ENCODE measurements around the gene ARMS2.

DNA sequence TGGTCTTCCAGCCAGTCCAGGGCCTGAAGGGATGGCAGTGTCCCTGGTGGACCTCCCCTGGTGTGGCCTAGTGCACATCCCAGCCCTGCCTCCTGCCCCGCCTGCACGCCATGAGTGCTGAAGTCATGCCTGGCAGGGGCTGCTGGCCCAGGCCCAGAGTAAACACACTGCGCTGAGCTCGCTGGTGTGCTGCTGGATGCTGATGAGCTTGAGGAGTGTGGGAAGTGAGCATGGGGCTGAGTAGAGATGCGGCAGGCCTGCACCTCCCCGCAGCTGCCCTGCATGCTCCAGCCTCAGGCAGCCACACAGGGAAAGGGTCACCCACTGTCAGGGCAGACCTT is 50.1 kb downstream of the ARMS2 start:
- TF ChIP-seq CTCF (IDR thresholded peaks at IDR 0.05) (no peak), POLR2AphosphoS5 (IDR thresholded peaks at IDR 0.05; ENCODE audit: low read depth, low read length) (peak; percentile 49; the same call in 1 of the 2 replicates), MXI1 (IDR thresholded peaks at IDR 0.05; ENCODE audit: low read depth, low read length) (peak; percentile 59; the same call in 1 of the 2 replicates), RFX5 (IDR thresholded peaks at IDR 0.05; ENCODE audit: low read length) (no peak), EZH2phosphoT487 (IDR thresholded peaks at IDR 0.05; ENCODE audit: borderline replicate concordance, low read depth) (no peak), REST (IDR thresholded peaks at IDR 0.05; ENCODE audit: low read depth, low read length) (0 out of 2 replicates have a peak, but pooled peaks have one; percentile 32), MEF2A (IDR thresholded peaks at IDR 0.05; ENCODE audit: borderline replicate concordance, low read depth) (no peak), TAF1 (IDR thresholded peaks at IDR 0.05; ENCODE audit: borderline replicate concordance, low read depth, low read length) (no peak), EP300 (IDR thresholded peaks at IDR 0.05; ENCODE audit: borderline replicate concordance in 1 of 2, low read depth in 1 of 2, low read length in 1 of 2) (peak; percentile 26 to 53; a peak in 1 of 4 replicates), TCF12 (IDR thresholded peaks at IDR 0.05) (peak; percentile 79), CHD2 (IDR thresholded peaks at IDR 0.05; ENCODE audit: low read length, partially characterized antibody) (no peak), RCOR1 (IDR thresholded peaks at IDR 0.05; ENCODE audit: low read length) (no peak)
- TF ChIP-seq, protein P1, sequence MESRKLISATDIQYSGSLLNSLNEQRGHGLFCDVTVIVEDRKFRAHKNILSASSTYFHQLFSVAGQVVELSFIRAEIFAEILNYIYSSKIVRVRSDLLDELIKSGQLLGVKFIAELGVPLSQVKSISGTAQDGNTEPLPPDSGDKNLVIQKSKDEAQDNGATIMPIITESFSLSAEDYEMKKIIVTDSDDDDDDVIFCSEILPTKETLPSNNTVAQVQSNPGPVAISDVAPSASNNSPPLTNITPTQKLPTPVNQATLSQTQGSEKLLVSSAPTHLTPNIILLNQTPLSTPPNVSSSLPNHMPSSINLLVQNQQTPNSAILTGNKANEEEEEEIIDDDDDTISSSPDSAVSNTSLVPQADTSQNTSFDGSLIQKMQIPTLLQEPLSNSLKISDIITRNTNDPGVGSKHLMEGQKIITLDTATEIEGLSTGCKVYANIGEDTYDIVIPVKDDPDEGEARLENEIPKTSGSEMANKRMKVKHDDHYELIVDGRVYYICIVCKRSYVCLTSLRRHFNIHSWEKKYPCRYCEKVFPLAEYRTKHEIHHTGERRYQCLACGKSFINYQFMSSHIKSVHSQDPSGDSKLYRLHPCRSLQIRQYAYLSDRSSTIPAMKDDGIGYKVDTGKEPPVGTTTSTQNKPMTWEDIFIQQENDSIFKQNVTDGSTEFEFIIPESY (IDR thresholded peaks at IDR 0.05; ENCODE audit: borderline replicate concordance, low read depth), result no peak
- TF ChIP-seq, protein P2, sequence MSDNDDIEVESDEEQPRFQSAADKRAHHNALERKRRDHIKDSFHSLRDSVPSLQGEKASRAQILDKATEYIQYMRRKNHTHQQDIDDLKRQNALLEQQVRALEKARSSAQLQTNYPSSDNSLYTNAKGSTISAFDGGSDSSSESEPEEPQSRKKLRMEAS (IDR thresholded peaks at IDR 0.05; ENCODE audit: low read depth), result peak; percentile 89
